Stomach (tissue), 4 donors: ENCODE measurements around the gene SP100.

Source experiments
- POLR2A ChIP-seq, 4 donors: fragments of 450-650 bp; IDR thresholded peaks; one replicate each; pipeline ENCODE4 v1.6.1; 2016; ENCODE audit warnings: antibody characterized with exemption in 4 of 4, control low read depth in 2 of 4, mild to moderate bottlenecking in 1 of 4, moderate library complexity in 1 of 4
- POLR2AphosphoS5 ChIP-seq, 3 donors: sonication (generic); formaldehyde crosslinking; IDR thresholded peaks; one replicate each; pipeline ENCODE4 v1.6.1; 2016; ENCODE audit warnings: antibody characterized with exemption in 3 of 3
- TF ChIP-seq, protein P1 (sequence below), 7 experiments: fragments of 450-650 bp in 4 of 7; fragments of 200-600 bp in 3 of 7; sonication (generic) in 3 of 7; IDR thresholded peaks; one replicate each; pipeline ENCODE4 v1.5.1; 2016 to 2019; ENCODE audit warnings: antibody characterized with exemption in 7 of 7, control low read depth in 2 of 7, mild to moderate bottlenecking in 1 of 7

DNA sequence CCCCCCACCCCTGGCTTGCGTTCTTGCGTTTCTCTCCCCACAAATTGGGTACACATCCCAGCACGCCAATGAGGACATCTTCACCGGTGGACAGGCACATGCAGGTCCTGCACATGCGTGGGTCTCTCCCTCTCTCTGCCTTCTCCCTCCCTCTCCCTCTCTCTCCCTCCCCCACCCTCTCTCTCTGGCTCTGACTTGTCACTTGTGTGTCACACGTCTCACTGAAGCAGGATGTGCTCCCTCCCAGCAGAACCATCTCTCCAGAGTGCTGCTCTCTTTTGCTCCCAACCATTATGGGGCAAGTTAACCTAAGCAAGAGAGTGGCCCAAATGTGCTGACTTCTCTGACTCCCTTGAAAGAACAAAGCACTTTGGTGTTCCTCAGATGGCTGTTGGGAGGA lies 175.8 kb downstream of the SP100 start:
- TF ChIP-seq, protein P1, sequence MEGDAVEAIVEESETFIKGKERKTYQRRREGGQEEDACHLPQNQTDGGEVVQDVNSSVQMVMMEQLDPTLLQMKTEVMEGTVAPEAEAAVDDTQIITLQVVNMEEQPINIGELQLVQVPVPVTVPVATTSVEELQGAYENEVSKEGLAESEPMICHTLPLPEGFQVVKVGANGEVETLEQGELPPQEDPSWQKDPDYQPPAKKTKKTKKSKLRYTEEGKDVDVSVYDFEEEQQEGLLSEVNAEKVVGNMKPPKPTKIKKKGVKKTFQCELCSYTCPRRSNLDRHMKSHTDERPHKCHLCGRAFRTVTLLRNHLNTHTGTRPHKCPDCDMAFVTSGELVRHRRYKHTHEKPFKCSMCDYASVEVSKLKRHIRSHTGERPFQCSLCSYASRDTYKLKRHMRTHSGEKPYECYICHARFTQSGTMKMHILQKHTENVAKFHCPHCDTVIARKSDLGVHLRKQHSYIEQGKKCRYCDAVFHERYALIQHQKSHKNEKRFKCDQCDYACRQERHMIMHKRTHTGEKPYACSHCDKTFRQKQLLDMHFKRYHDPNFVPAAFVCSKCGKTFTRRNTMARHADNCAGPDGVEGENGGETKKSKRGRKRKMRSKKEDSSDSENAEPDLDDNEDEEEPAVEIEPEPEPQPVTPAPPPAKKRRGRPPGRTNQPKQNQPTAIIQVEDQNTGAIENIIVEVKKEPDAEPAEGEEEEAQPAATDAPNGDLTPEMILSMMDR (IDR thresholded peaks at IDR 0.05), result no peak
- no peak for TF ChIP-seq POLR2AphosphoS5 (IDR thresholded peaks at IDR 0.05)
- TF ChIP-seq POLR2A (IDR thresholded peaks at IDR 0.05), result no peak
